ENCODE measurements around the gene GATAD1. TPM values are rescaled to one million over a fixed set of nuclear protein-coding genes. Genes with fewer than 3 reads are reported as not detected.
"Not testable (repeated sequence)": the region's sequence is repeated elsewhere in the genome, so short reads cannot be mapped to it uniquely, and the experiment has no call there.

The GATAD1 gene
- total RNA-seq, 1 experiment from 2014 or later = 38.2 TPM

DNA sequence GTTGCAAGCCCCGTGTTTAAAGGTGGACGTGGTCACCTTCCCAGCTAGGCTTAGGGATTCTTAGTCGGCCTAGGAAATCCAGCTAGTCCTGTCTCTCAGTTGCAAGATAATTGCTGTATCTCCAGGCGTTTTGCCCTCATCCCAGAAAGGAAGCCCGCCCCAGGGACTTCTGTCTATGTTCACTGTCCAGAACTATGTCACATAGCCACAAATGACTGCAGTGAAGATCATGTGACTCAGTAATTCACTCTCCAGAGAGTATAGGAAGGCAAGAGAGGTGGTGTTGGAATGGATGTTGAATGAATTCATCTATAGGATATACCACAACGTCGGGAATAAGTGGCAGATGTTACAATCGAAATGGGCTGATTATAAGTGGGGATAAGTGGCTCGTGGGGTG, 30.8 kb downstream of the GATAD1 start:
- Histone ChIP-seq H3K4me1 (peaks cover 16% of the 10 kb centered on the region), H3K27me3 (replicated peaks; ENCODE audit: control insufficient read depth, insufficient read depth, low read length) (no peaks in the 10 kb centered on the region), H3K9me3 (no peaks in the 10 kb centered on the region), H3K36me3 (ENCODE audit: control insufficient read depth, insufficient read depth, low read length) (no peaks in the 10 kb centered on the region), H3K4me3 (ENCODE audit: low read depth, low read length) (no peak overlapping the region)
- intact Hi-C loops (cut with micrococcal nuclease; ENCODE audit: unreplicated experiment) = no loop called here
- POLR2A ChIA-PET = no interaction called here
- H3K4me3 Mint-ChIP-seq (ENCODE audit: unreplicated experiment) = no peak overlapping the region
- no peaks in the 10 kb centered on the region for H3K36me3 Mint-ChIP-seq (ENCODE audit: insufficient read depth, unreplicated experiment)
- no peak for TF ChIP-seq CTCF (IDR thresholded peaks at IDR 0.05; ENCODE audit: insufficient read depth in 1 of 2, low read depth in 1 of 2, low read length in 1 of 2, severe bottlenecking in 1 of 2, unreplicated experiment in 1 of 2)
- BruUV-seq (replicated peaks) = no TSS peak
- CTCF ChIA-PET = no interaction called here
- no peaks in the 10 kb centered on the region for H3K9me3 Mint-ChIP-seq (ENCODE audit: unreplicated experiment)
- H3K27ac Mint-ChIP-seq (ENCODE audit: unreplicated experiment) = no peak overlapping the region
- no peak for DNase-seq
- H3K4me1 Mint-ChIP-seq (ENCODE audit: low read depth, unreplicated experiment) = peaks cover 9% of the 10 kb centered on the region
- H3K27me3 Mint-ChIP-seq (ENCODE audit: insufficient read depth, unreplicated experiment) = no peaks in the 10 kb centered on the region

- ChIA-PET POLR2A (no interaction called here), CTCF (no interaction called here)
- H3K27me3 ChIP-seq (replicated peaks; ENCODE audit: control insufficient read depth, insufficient read depth, low read length) = no peaks in the 10 kb centered on the region
- Mint-ChIP-seq H3K36me3 (ENCODE audit: insufficient read depth, unreplicated experiment) (no peaks in the 10 kb centered on the region), H3K4me1 (ENCODE audit: low read depth, unreplicated experiment) (peaks cover 9% of the 10 kb centered on the region), H3K27me3 (ENCODE audit: insufficient read depth, unreplicated experiment) (no peaks in the 10 kb centered on the region), H3K9me3 (ENCODE audit: unreplicated experiment) (no peaks in the 10 kb centered on the region), H3K4me3 (ENCODE audit: unreplicated experiment) (no peak overlapping the region), H3K27ac (ENCODE audit: unreplicated experiment) (no peak overlapping the region)
- H3K4me3 ChIP-seq (ENCODE audit: low read depth, low read length) = no peak overlapping the region
- TF ChIP-seq CTCF (IDR thresholded peaks at IDR 0.05; ENCODE audit: insufficient read depth in 1 of 2, low read depth in 1 of 2, low read length in 1 of 2, severe bottlenecking in 1 of 2, unreplicated experiment in 1 of 2) = no peak
- intact Hi-C loops (cut with micrococcal nuclease; ENCODE audit: unreplicated experiment) = no loop called here
- H3K4me1 ChIP-seq = peaks cover 10% of the 10 kb centered on the region
- H3K9me3 ChIP-seq = no peaks in the 10 kb centered on the region
- H3K36me3 ChIP-seq (ENCODE audit: control insufficient read depth, insufficient read depth, low read length) = no peaks in the 10 kb centered on the region
- no TSS peak for BruUV-seq (replicated peaks)
- DNase-seq = no peak
Measured at GRCh38 chr7:92478711-92479110, 31.4 kb downstream of the GATAD1 start.

DNA sequence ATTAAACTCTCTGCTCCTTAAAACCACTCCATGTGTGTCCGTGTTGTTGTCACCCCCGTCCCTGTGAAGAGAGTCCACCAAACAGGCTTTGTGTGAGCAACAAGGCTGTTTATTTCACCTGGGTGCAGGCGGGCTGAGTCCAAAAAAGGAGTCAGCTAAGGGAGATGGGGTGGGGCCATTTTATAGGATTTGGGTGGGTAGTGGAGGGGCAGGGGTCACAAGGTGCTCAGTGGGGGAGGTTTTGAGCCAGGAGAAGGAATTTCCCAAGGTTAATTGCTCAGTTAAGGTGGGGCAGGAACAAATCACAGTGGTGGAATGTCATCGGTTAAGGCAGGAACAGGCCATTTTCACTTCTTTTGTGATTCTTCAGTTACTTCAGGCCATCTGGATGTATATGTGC, 31.9 kb downstream of the GATAD1 start:
- H3K27me3 Mint-ChIP-seq (ENCODE audit: insufficient read depth, unreplicated experiment); H3K9me3 ChIP-seq; H3K36me3 Mint-ChIP-seq (ENCODE audit: insufficient read depth, unreplicated experiment); H3K36me3 ChIP-seq (ENCODE audit: control insufficient read depth, insufficient read depth, low read length); BruUV-seq (replicated peaks); H3K4me3 Mint-ChIP-seq (ENCODE audit: unreplicated experiment); CTCF ChIA-PET; H3K4me1 Mint-ChIP-seq (ENCODE audit: low read depth, unreplicated experiment); H3K9me3 Mint-ChIP-seq (ENCODE audit: unreplicated experiment); DNase-seq; H3K4me1 ChIP-seq; intact Hi-C loops (cut with micrococcal nuclease; ENCODE audit: unreplicated experiment); POLR2A ChIA-PET; H3K4me3 ChIP-seq (ENCODE audit: low read depth, low read length); H3K27me3 ChIP-seq (replicated peaks; ENCODE audit: control insufficient read depth, insufficient read depth, low read length); H3K27ac Mint-ChIP-seq (ENCODE audit: unreplicated experiment): not testable (repeated sequence)

- CTCF ChIA-PET; H3K27me3 ChIP-seq (replicated peaks; ENCODE audit: control insufficient read depth, insufficient read depth, low read length); H3K27ac Mint-ChIP-seq (ENCODE audit: unreplicated experiment); H3K4me3 Mint-ChIP-seq (ENCODE audit: unreplicated experiment); H3K9me3 Mint-ChIP-seq (ENCODE audit: unreplicated experiment); H3K4me1 Mint-ChIP-seq (ENCODE audit: low read depth, unreplicated experiment); H3K36me3 Mint-ChIP-seq (ENCODE audit: insufficient read depth, unreplicated experiment); H3K36me3 ChIP-seq (ENCODE audit: control insufficient read depth, insufficient read depth, low read length); DNase-seq; H3K9me3 ChIP-seq; H3K4me1 ChIP-seq; H3K27me3 Mint-ChIP-seq (ENCODE audit: insufficient read depth, unreplicated experiment); BruUV-seq (replicated peaks); H3K4me3 ChIP-seq (ENCODE audit: low read depth, low read length); POLR2A ChIA-PET; intact Hi-C loops (cut with micrococcal nuclease; ENCODE audit: unreplicated experiment): not testable (repeated sequence)
Measured at GRCh38 chr7:92483624-92484023, 36.3 kb downstream of the GATAD1 start.

DNA sequence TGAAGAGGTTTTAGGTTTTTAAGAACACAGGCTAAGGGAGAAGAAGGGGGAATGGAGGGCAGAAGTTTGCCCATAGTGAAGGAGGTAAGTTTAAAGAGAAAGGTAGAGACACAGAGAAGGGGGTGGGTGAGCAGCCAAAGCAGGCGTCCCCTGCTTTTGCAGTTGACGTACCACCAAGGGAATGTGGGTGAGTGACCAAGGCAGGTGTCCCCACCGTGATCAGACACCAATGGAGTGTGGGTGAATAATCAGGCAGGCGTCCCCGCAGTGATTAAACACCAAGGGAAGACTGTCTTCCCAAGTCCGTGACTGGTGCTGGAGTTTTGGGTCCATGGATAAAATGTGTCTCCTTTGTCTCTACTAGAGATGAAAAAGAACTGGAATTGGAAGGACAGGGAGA, 36.9 kb downstream of the GATAD1 start:
- H3K4me3 ChIP-seq (ENCODE audit: low read depth, low read length); intact Hi-C loops (cut with micrococcal nuclease; ENCODE audit: unreplicated experiment); H3K4me1 ChIP-seq; H3K4me1 Mint-ChIP-seq (ENCODE audit: low read depth, unreplicated experiment); H3K4me3 Mint-ChIP-seq (ENCODE audit: unreplicated experiment); CTCF ChIA-PET; DNase-seq; H3K27ac Mint-ChIP-seq (ENCODE audit: unreplicated experiment); H3K27me3 ChIP-seq (replicated peaks; ENCODE audit: control insufficient read depth, insufficient read depth, low read length); H3K9me3 Mint-ChIP-seq (ENCODE audit: unreplicated experiment); H3K36me3 Mint-ChIP-seq (ENCODE audit: insufficient read depth, unreplicated experiment); POLR2A ChIA-PET; BruUV-seq (replicated peaks); H3K27me3 Mint-ChIP-seq (ENCODE audit: insufficient read depth, unreplicated experiment); H3K36me3 ChIP-seq (ENCODE audit: control insufficient read depth, insufficient read depth, low read length); H3K9me3 ChIP-seq: not testable (repeated sequence)

Measured in Caco-2 (cell line).